Uterus (tissue), 4 donors: ENCODE results near the gene ARMH3. TPM values are rescaled to one million over a fixed set of nuclear protein-coding genes. Genes with fewer than 3 reads are reported as not detected.

ENCODE experiments used
- DNase-seq, 2 donors: peaks; one replicate each; pipeline ENCODE4 v3.0.0-alpha.2; 2019 to 2020
- H3K27ac ChIP-seq, 2 donors: fragments of 200-600 bp; sonication (generic); 1 replicate in 1 of 2; 2 replicates in 1 of 2; pipeline ENCODE4 v1.5.1; 2016 to 2018
- H3K27me3 ChIP-seq, 2 donors: fragments of 200-600 bp; sonication (generic); one replicate each; pipeline ENCODE4 v1.5.1; 2018 to 2019; ENCODE audit warnings: control low read depth in 1 of 2
- H3K36me3 ChIP-seq, 2 donors: fragments of 200-600 bp; sonication (generic); one replicate each; pipeline ENCODE4 v1.5.1; 2019; ENCODE audit warnings: control low read depth in 1 of 2
- H3K4me1 ChIP-seq, 2 donors: fragments of 200-600 bp; sonication (generic); one replicate each; pipeline ENCODE4 v1.5.1; 2018 to 2019; ENCODE audit warnings: control low read depth in 1 of 2
- H3K4me3 ChIP-seq, 2 donors: fragments of 200-600 bp; sonication (generic); 1 replicate in 1 of 2; 2 replicates in 1 of 2; pipeline ENCODE4 v1.5.1; 2018 to 2019; ENCODE audit warnings: mild to moderate bottlenecking in 1 of 2
- H3K9me3 ChIP-seq, 2 donors: fragments of 200-600 bp; sonication (generic); one replicate each; pipeline ENCODE4 v1.5.1; 2019; ENCODE audit warnings: control low read depth in 1 of 2
- CTCF ChIP-seq, 4 experiments: fragments of 200-600 bp in 2 of 4; fragments of 450-650 bp in 2 of 4; sonication (generic) in 2 of 4; IDR thresholded peaks; one replicate each; pipeline ENCODE4 v1.5.1; 2016 to 2019; ENCODE audit warnings: antibody characterized with exemption in 4 of 4, mild to moderate bottlenecking in 2 of 4, moderate library complexity in 1 of 4
- POLR2A ChIP-seq, 2 donors: fragments of 450-650 bp; IDR thresholded peaks; one replicate each; pipeline ENCODE4 v1.6.1; 2016; ENCODE audit warnings: antibody characterized with exemption in 2 of 2, mild to moderate bottlenecking in 1 of 2, moderate library complexity in 1 of 2
- intact Hi-C: fragments of 100-400 bp; cut with DNase I; formaldehyde crosslinking; loops from one replicate; pipeline ENCODE4 v1.15.1; 2023; ENCODE audit warnings: low total_unique reads
- total RNA-seq, 4 donors: library from RNA; depleted of rRNA in 3 of 4; stranded (reverse); fragments of >200 nt in 3 of 4; gene quantifications; one replicate each; pipeline versions ENCODE4 v1.1.0 to v1.2.4, GENCODE V29; 2014 to 2023
- donor health status: DM: yes; HTN: yes; CAD: no.

The ARMH3 gene
- total RNA-seq = 10 to 100 TPM; 10.6 to 29.8 (median 20.9) TPM

- intact Hi-C loops = no loop called here
- no peaks in the 10 kb centered on the region for H3K36me3 ChIP-seq
- H3K27me3 ChIP-seq = no peaks in the 10 kb centered on the region
- peaks cover 0 to 7% of the 10 kb centered on the region in 2 donors for H3K4me1 ChIP-seq
- no peaks in the 10 kb centered on the region for H3K9me3 ChIP-seq
- peak; percentile 90 to 93 for DNase-seq
- peak within 1 kb of the TSS; percentile 83 to 86 for H3K4me3 ChIP-seq
- peak within 1 kb of the TSS; percentile 86 to 93 for H3K27ac ChIP-seq
- TF ChIP-seq CTCF (IDR thresholded peaks at IDR 0.05) (peak in 2 of 4 experiments; percentile 6 to 41), POLR2A (IDR thresholded peaks at IDR 0.05) (peak; percentile 4 to 70)
Measured at GRCh38 chr10:102055647-102056419, at the start of gene ARMH3. TSS of gene ARMH3 (minus strand) at chr10:102056173. CDS start at chr10:102040114, 16,059 bp downstream.

- no peak for DNase-seq
- no peak for TF ChIP-seq POLR2A (IDR thresholded peaks at IDR 0.05)
- TF ChIP-seq CTCF (IDR thresholded peaks at IDR 0.05) = no peak
- no peaks in the 10 kb centered on the region for H3K27me3 ChIP-seq
- no peaks in the 10 kb centered on the region for H3K9me3 ChIP-seq
- H3K4me1 ChIP-seq = no peaks in the 10 kb centered on the region
- intact Hi-C loops = no loop called here
- H3K4me3 ChIP-seq = no peak overlapping the region
- H3K27ac ChIP-seq = no peak overlapping the region
- no peaks in the 10 kb centered on the region for H3K36me3 ChIP-seq
Measured at GRCh38 chr10:102102421-102102820, 46.4 kb upstream of the ARMH3 start.

- no peaks in the 10 kb centered on the region for H3K9me3 ChIP-seq
- no peak overlapping the region for H3K4me3 ChIP-seq
- no peaks in the 10 kb centered on the region for H3K4me1 ChIP-seq
- no peaks in the 10 kb centered on the region for H3K36me3 ChIP-seq
- TF ChIP-seq POLR2A (IDR thresholded peaks at IDR 0.05) (no peak), CTCF (IDR thresholded peaks at IDR 0.05) (no peak)
- H3K27ac ChIP-seq = no peak overlapping the region
- H3K27me3 ChIP-seq = no peaks in the 10 kb centered on the region
- intact Hi-C loops = no loop called here
- DNase-seq = no peak
Measured at GRCh38 chr10:102101152-102101551, 45.2 kb upstream of the ARMH3 start.

GRCh38 chr10:102096449-102096848 is 40.5 kb upstream of the ARMH3 start:
- DNase-seq = no peak
- H3K9me3 ChIP-seq = no peaks in the 10 kb centered on the region
- intact Hi-C loops = no loop called here
- no peak overlapping the region for H3K4me3 ChIP-seq
- TF ChIP-seq POLR2A (IDR thresholded peaks at IDR 0.05) = no peak
- TF ChIP-seq CTCF (IDR thresholded peaks at IDR 0.05) = no peak
- H3K36me3 ChIP-seq = no peaks in the 10 kb centered on the region
- H3K4me1 ChIP-seq = no peaks in the 10 kb centered on the region
- H3K27ac ChIP-seq = no peak overlapping the region
- H3K27me3 ChIP-seq = no peaks in the 10 kb centered on the region

GRCh38 chr10:102090772-102091171 is 34.8 kb upstream of the ARMH3 start:
- Histone ChIP-seq H3K4me3 (no peak overlapping the region), H3K9me3 (no peaks in the 10 kb centered on the region), H3K4me1 (no peaks in the 10 kb centered on the region), H3K27ac (no peak overlapping the region), H3K27me3 (no peaks in the 10 kb centered on the region), H3K36me3 (no peaks in the 10 kb centered on the region)
- TF ChIP-seq CTCF (IDR thresholded peaks at IDR 0.05) (no peak), POLR2A (IDR thresholded peaks at IDR 0.05) (no peak)
- intact Hi-C loops = no loop called here
- DNase-seq = no peak
